IgD-negative memory B cell (primary cell): ENCODE results near the gene DDX4. TPM values are rescaled to one million over a fixed set of nuclear protein-coding genes. Genes with fewer than 3 reads are reported as not detected.
A peak's percentile ranks its signal among the peaks of the same experiment; 100 is the strongest.
"Not testable (repeated sequence)": the region's sequence is repeated elsewhere in the genome, so short reads cannot be mapped to it uniquely, and the experiment has no call there.

ENCODE experiments used
- H3K27ac Mint-ChIP-seq, 3 donors: one replicate each; pipeline ENCODE4 v1.8.0; 2020 to 2022; ENCODE audit warnings: mild to moderate bottlenecking in 3 of 3, mixed read lengths in 3 of 3, moderate library complexity in 1 of 3
- H3K27me3 Mint-ChIP-seq: one replicate; pipeline ENCODE4 v1.8.0; 2021; ENCODE audit warnings: mixed read lengths
- H3K36me3 Mint-ChIP-seq: one replicate; pipeline ENCODE4 v1.8.0; 2020; ENCODE audit warnings: mild to moderate bottlenecking, mixed read lengths
- H3K4me1 Mint-ChIP-seq, 3 donors: one replicate each; pipeline ENCODE4 v1.8.0; 2020 to 2022; ENCODE audit warnings: mixed read lengths in 3 of 3, mild to moderate bottlenecking in 1 of 3
- H3K4me3 Mint-ChIP-seq, 4 donors: one replicate each; pipeline ENCODE4 v1.8.0; 2020 to 2022; ENCODE audit warnings: mild to moderate bottlenecking in 4 of 4, mixed read lengths in 4 of 4, moderate library complexity in 3 of 4
- H3K9me3 Mint-ChIP-seq, 3 donors: one replicate each; pipeline ENCODE4 v1.8.0; 2020 to 2021; ENCODE audit warnings: mixed read lengths in 3 of 3, mild to moderate bottlenecking in 1 of 3
- polyA plus RNA-seq: library from polyadenylated mRNA; unstranded; fragments of 300-500 nt; fragmentation: Illumina TruSeq; gene quantifications from one replicate; pipeline ENCODE4 v1.2.3, GENCODE V29; 2021

DDX4 gene
- polyA plus RNA-seq, 1 donor from 2014 or later = not detected

- peak within 1 kb of the TSS; percentile 87 to 96 (median 93) for H3K27ac Mint-ChIP-seq
- H3K36me3 Mint-ChIP-seq = peaks cover 4% of the 10 kb centered on the region
- peaks cover 0 to 5% (median 5%) of the 10 kb centered on the region in 3 donors for H3K9me3 Mint-ChIP-seq
- H3K27me3 Mint-ChIP-seq = peaks cover 7% of the 10 kb centered on the region
- peaks cover 10 to 34% (median 18%) of the 10 kb centered on the region in 3 donors for H3K4me1 Mint-ChIP-seq
- peak within 1 kb of the TSS; percentile 96 to 100 (median 100) for H3K4me3 Mint-ChIP-seq
These were observed 25.6 kb upstream of the DDX4 start, which contains the start of gene SLC38A9 for GRCh38 chr5:55712023-55712859. Gene SLC38A9 (minus strand): TSS chr5:55712324. CDS start chr5:55697958, 14,366 bp downstream.

- H3K9me3 Mint-ChIP-seq = peaks cover 0 to 5% (median 5%) of the 10 kb centered on the region in 3 donors
- no peak overlapping the region for H3K27ac Mint-ChIP-seq
- H3K27me3 Mint-ChIP-seq = peaks cover 7% of the 10 kb centered on the region
- peaks cover 4% of the 10 kb centered on the region for H3K36me3 Mint-ChIP-seq
- H3K4me3 Mint-ChIP-seq = peak overlapping the region in 1 of 4 donors; percentile 42
- peaks cover 8 to 22% (median 14%) of the 10 kb centered on the region in 3 donors for H3K4me1 Mint-ChIP-seq
These were observed 24.0 kb upstream of the DDX4 start for GRCh38 chr5:55713871-55714270.

DNA sequence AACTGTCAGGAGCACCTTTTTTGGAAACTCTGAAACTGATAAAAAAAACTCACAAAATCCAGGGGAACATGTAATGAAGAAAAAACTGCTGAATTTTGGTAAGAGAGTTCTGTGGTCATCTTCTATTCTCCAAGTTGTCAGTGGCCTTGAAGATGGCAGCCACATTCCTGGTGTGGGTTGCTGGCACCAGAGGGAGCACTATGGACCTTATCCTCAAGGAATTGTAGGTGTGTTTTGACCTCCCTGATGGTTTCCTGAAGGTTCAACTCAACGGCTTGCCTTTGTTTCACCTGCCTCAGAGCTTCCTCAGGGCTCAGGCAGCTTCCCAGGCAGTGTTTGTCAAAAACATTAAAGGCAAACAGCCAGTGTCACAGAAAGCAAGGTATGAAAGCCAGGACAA is 23.5 kb upstream of the DDX4 start:
- H3K27ac Mint-ChIP-seq = no peak overlapping the region
- H3K9me3 Mint-ChIP-seq = peaks cover 2 to 5% (median 5%) of the 10 kb centered on the region in 3 donors
- H3K27me3 Mint-ChIP-seq = peaks cover 7% of the 10 kb centered on the region
- H3K36me3 Mint-ChIP-seq = peaks cover 4% of the 10 kb centered on the region
- peaks cover 8 to 17% (median 11%) of the 10 kb centered on the region in 3 donors for H3K4me1 Mint-ChIP-seq
- H3K4me3 Mint-ChIP-seq = peak overlapping the region in 1 of 4 donors; percentile 42

DNA sequence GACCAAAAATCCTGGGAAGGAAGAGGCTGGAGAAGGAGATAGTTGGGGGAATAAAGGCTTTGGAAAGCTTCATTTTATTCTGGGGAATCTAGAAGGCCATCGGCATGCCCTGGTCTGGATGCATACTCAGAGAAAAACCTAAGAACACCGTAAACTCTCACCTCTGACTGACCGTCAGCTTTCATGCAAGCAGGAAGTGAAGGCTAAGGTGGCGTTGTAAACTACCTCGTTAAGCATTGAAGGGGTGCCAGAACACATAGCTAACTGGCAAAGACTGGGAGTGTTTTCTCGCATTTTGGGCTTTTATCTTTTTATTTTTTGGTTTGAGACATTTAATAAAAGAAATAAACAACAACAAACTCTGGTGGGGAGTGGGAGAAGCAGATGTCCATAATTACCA is 23.1 kb upstream of the DDX4 start:
- Mint-ChIP-seq H3K27me3 (peaks cover 7% of the 10 kb centered on the region), H3K4me3 (peak overlapping the region in 1 of 4 donors; percentile 50), H3K4me1 (peaks cover 8 to 17% (median 11%) of the 10 kb centered on the region in 3 donors), H3K9me3 (peaks cover 2 to 5% (median 5%) of the 10 kb centered on the region in 3 donors), H3K27ac (no peak overlapping the region), H3K36me3 (peaks cover 4% of the 10 kb centered on the region)

DNA sequence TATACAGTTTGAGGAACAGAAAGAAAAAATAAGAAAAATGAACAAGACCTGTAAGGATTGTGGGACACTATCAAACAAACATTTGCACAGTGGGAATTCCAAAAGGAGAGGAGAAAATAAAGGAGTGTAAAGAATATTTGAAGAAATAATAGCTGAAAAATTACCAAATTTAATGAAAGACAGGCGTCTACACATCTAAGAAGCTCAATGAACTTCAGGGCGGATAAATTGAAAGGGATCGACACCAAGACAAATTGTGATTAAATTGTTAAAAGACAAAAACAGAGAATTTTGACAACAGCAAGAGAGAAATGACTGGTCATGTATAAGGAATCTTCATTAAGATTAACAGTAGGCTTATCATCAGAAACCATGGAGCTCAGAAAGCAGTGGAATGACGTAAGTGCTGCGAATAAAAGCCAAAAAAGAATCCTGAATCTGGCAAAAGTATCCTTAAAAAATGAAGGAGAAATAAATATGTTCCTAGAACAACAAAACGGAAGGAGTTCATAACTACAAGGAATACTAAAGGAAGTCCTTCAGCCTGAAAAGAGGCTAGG is 22.3 kb upstream of the DDX4 start:
- H3K4me3 Mint-ChIP-seq = peak overlapping the region in 1 of 4 donors; percentile 50
- H3K4me1 Mint-ChIP-seq = peaks cover 12 to 22% (median 16%) of the 10 kb centered on the region in 3 donors
- H3K9me3 Mint-ChIP-seq = peaks cover 2 to 5% (median 5%) of the 10 kb centered on the region in 3 donors
- peaks cover 4% of the 10 kb centered on the region for H3K36me3 Mint-ChIP-seq
- H3K27ac Mint-ChIP-seq = no peak overlapping the region
- H3K27me3 Mint-ChIP-seq = peaks cover 7% of the 10 kb centered on the region

DNA sequence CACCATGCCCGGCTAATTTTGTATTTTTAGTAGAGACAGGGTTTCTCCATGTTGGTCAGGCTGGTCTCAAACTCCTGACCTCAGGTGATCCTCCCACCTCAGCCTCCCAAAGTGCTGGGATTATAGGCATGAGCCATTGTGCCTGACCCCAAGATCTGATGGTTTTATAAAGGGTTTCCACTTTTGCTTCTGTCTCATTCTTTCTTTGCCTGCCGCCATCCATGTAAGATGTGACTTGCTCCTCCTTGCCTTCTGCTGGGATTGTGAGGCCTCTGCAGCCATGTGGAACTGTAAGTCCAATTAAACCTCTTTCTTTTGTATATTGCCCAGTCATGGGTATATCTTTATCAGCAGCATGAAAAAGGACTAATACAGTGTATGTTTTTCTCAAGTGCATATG is 18.8 kb upstream of the DDX4 start:
- H3K27me3 Mint-ChIP-seq, H3K4me1 Mint-ChIP-seq, H3K36me3 Mint-ChIP-seq, H3K27ac Mint-ChIP-seq, H3K9me3 Mint-ChIP-seq: not testable (repeated sequence)
- peak overlapping the region in 1 of 4 donors; percentile 28 for H3K4me3 Mint-ChIP-seq

- Mint-ChIP-seq H3K27ac (peak overlapping the region in 2 of 3 donors; percentile 0 to 39), H3K36me3 (no peaks in the 10 kb centered on the region), H3K9me3 (peaks cover 2 to 5% (median 5%) of the 10 kb centered on the region in 3 donors), H3K27me3 (peaks cover 10% of the 10 kb centered on the region), H3K4me1 (peaks cover 4 to 5% (median 5%) of the 10 kb centered on the region in 3 donors), H3K4me3 (peak overlapping the region in 2 of 4 donors; percentile 19 to 30)
These were observed 17.6 kb upstream of the DDX4 start for GRCh38 chr5:55720188-55720703.

GRCh38 chr5:55724281-55724680 is 13.6 kb upstream of the DDX4 start:
- peaks cover 4 to 5% (median 5%) of the 10 kb centered on the region in 3 donors for H3K4me1 Mint-ChIP-seq
- peaks cover 3% of the 10 kb centered on the region for H3K27me3 Mint-ChIP-seq
- no peaks in the 10 kb centered on the region for H3K9me3 Mint-ChIP-seq
- H3K27ac Mint-ChIP-seq = no peak overlapping the region
- H3K4me3 Mint-ChIP-seq = no peak overlapping the region
- H3K36me3 Mint-ChIP-seq = no peaks in the 10 kb centered on the region

- H3K9me3 Mint-ChIP-seq = peaks cover 0 to 2% (median 0%) of the 10 kb centered on the region in 3 donors
These were observed 6.0 kb upstream of the DDX4 start for GRCh38 chr5:55731848-55732247.

GRCh38 chr5:55732585-55732984 is 5.3 kb upstream of the DDX4 start:
- Mint-ChIP-seq H3K4me3 (no peak overlapping the region), H3K27me3 (no peaks in the 10 kb centered on the region), H3K36me3 (no peaks in the 10 kb centered on the region), H3K9me3 (peaks cover 0 to 2% (median 0%) of the 10 kb centered on the region in 3 donors), H3K27ac (no peak overlapping the region), H3K4me1 (no peaks in the 10 kb centered on the region)

More at GRCh38 chr5:55731848-55732247, 6.0 kb upstream of the DDX4 start:
- no peak overlapping the region for H3K4me3 Mint-ChIP-seq
- no peak overlapping the region for H3K27ac Mint-ChIP-seq
- no peaks in the 10 kb centered on the region for H3K36me3 Mint-ChIP-seq
- H3K4me1 Mint-ChIP-seq = no peaks in the 10 kb centered on the region
- no peaks in the 10 kb centered on the region for H3K27me3 Mint-ChIP-seq

- H3K27me3 Mint-ChIP-seq = no peaks in the 10 kb centered on the region
- H3K4me1 Mint-ChIP-seq = no peaks in the 10 kb centered on the region
- no peak overlapping the region for H3K4me3 Mint-ChIP-seq
- H3K36me3 Mint-ChIP-seq = no peaks in the 10 kb centered on the region
- H3K9me3 Mint-ChIP-seq = peaks cover 0 to 2% (median 0%) of the 10 kb centered on the region in 3 donors
- no peak overlapping the region for H3K27ac Mint-ChIP-seq
These were observed 3.2 kb upstream of the DDX4 start for GRCh38 chr5:55734658-55735057.

- H3K9me3 Mint-ChIP-seq = peaks cover 0 to 2% (median 0%) of the 10 kb centered on the region in 3 donors
- H3K36me3 Mint-ChIP-seq = no peaks in the 10 kb centered on the region
- no peak overlapping the region for H3K27ac Mint-ChIP-seq
- no peak overlapping the region for H3K4me3 Mint-ChIP-seq
- peaks cover 4% of the 10 kb centered on the region for H3K27me3 Mint-ChIP-seq
- H3K4me1 Mint-ChIP-seq = no peaks in the 10 kb centered on the region
These were observed 4.9 kb downstream of the DDX4 start for GRCh38 chr5:55742778-55743177.

- no peaks in the 10 kb centered on the region for H3K9me3 Mint-ChIP-seq
- H3K4me1 Mint-ChIP-seq = no peaks in the 10 kb centered on the region
- no peak overlapping the region for H3K4me3 Mint-ChIP-seq
- H3K27me3 Mint-ChIP-seq = peaks cover 2% of the 10 kb centered on the region
- no peaks in the 10 kb centered on the region for H3K36me3 Mint-ChIP-seq
- no peak overlapping the region for H3K27ac Mint-ChIP-seq
These were observed 10.0 kb downstream of the DDX4 start for GRCh38 chr5:55747778-55748318.

- Mint-ChIP-seq H3K9me3 (no peaks in the 10 kb centered on the region), H3K36me3 (no peaks in the 10 kb centered on the region), H3K27ac (no peak overlapping the region), H3K27me3 (peaks cover 2% of the 10 kb centered on the region), H3K4me3 (no peak overlapping the region), H3K4me1 (no peaks in the 10 kb centered on the region)
These were observed 11.5 kb downstream of the DDX4 start for GRCh38 chr5:55749387-55749786.

DNA sequence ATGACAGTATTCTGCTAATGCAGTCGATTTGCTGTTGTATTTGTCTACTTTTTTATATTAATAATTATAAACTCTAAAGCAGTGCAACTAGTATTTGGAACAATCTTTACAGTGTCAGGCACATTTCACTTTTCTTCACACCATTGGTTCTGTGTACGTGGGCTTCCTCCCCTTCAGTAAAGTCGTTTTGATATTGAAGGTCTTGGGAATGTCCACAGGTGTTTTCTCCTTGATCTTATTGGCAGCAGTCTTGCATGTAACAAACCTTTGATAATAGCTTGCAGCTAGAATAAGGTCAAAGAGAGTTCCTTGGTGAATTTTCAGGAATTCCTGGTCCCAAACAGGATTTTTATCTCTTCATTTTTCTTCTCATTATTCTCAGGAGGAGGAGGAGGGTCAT is 12.2 kb downstream of the DDX4 start:
- Mint-ChIP-seq H3K4me1 (no peaks in the 10 kb centered on the region), H3K4me3 (no peak overlapping the region), H3K27ac (no peak overlapping the region), H3K9me3 (no peaks in the 10 kb centered on the region), H3K27me3 (peaks cover 2% of the 10 kb centered on the region), H3K36me3 (no peaks in the 10 kb centered on the region)
